CD4-positive, alpha-beta T cell (primary cell): Measurements from ENCODE around the gene CAPN2. TPM values are rescaled to one million over a fixed set of nuclear protein-coding genes. Genes with fewer than 3 reads are reported as not detected.

ENCODE experiments used
- ATAC-seq: fragments of 200-7000 bp; cut with Tn5 transposase; one replicate; pipeline ENCODE4 v1.10.0; 2022; ENCODE audit warnings: mild to moderate bottlenecking; ENCODE audit not compliant: poor library complexity
- CTCF ChIA-PET: fragments of 350-600 bp; sonication (Branson Sonifier 250); formaldehyde crosslinking; loops from one replicate; lab custom pipeline; 2021; ENCODE audit warnings: antibody characterized with exemption, inconsistent platforms; lab: Charles Lee
- POLR2A ChIA-PET: fragments of 350-600 bp; sonication (Branson Sonifier 250); formaldehyde crosslinking; loops from one replicate; lab custom pipeline; 2021; ENCODE audit warnings: antibody characterized with exemption, inconsistent platforms; lab: Charles Lee
- DNase-seq, 14 experiments: peaks; one replicate each; pipeline ENCODE4 v3.0.0-alpha.2; 2013 to 2020; ENCODE audit warnings: mixed read lengths in 2 of 14
- H3K27ac ChIP-seq, 2 donors: one replicate each; pipeline versions ENCODE4 v1.5.1 to v1.7.0; 2013; ENCODE audit warnings: low read length in 2 of 2, low read depth in 1 of 2, mild to moderate bottlenecking in 1 of 2
- H3K27me3 ChIP-seq, 2 experiments: 1 replicate in 1 of 2; 2 replicates in 1 of 2; pipeline versions ENCODE4 v1.6.1 to v1.7.0; 2013; ENCODE audit warnings: low read length in 2 of 2, control low read depth in 1 of 2, mild to moderate bottlenecking in 1 of 2, moderate library complexity in 1 of 2; ENCODE audit not compliant: insufficient read depth in 2 of 2, control insufficient read depth in 1 of 2
- H3K36me3 ChIP-seq: one replicate; pipeline ENCODE4 v1.6.1; 2013; ENCODE audit warnings: low read length, control low read depth; ENCODE audit not compliant: insufficient read depth
- H3K4me1 ChIP-seq: one replicate; pipeline ENCODE4 v1.6.1; 2013; ENCODE audit warnings: low read length, control low read depth; ENCODE audit not compliant: insufficient read depth
- H3K4me3 ChIP-seq: one replicate; pipeline ENCODE4 v1.5.1; 2013; ENCODE audit warnings: mild to moderate bottlenecking, low read length, moderate library complexity
- H3K9me3 ChIP-seq, 2 experiments: 1 replicate in 1 of 2; 2 replicates in 1 of 2; pipeline versions ENCODE4 v1.6.1 to v1.7.0; 2013; ENCODE audit warnings: low read length in 2 of 2, mild to moderate bottlenecking in 2 of 2, control low read depth in 1 of 2, moderate library complexity in 1 of 2; ENCODE audit not compliant: control insufficient read depth in 1 of 2, insufficient read depth in 1 of 2
- H3K27ac Mint-ChIP-seq: one replicate; pipeline ENCODE4 v1.8.0; 2020; ENCODE audit warnings: mixed read lengths
- H3K27me3 Mint-ChIP-seq: one replicate; pipeline ENCODE4 v1.8.0; 2021; ENCODE audit warnings: mixed read lengths
- H3K36me3 Mint-ChIP-seq: one replicate; pipeline ENCODE4 v1.8.0; 2021; ENCODE audit warnings: low read depth, mixed read lengths
- H3K4me1 Mint-ChIP-seq: one replicate; pipeline ENCODE4 v1.8.0; 2021; ENCODE audit warnings: low read depth, mixed read lengths
- H3K4me3 Mint-ChIP-seq: one replicate; pipeline ENCODE4 v1.8.0; 2020; ENCODE audit warnings: mild to moderate bottlenecking, mixed read lengths
- H3K9me3 Mint-ChIP-seq: one replicate; pipeline ENCODE4 v1.8.0; 2020; ENCODE audit warnings: mixed read lengths
- intact Hi-C, 2 experiments: fragments of 100-400 bp; cut with DNase I in 1 of 2; cut with micrococcal nuclease in 1 of 2; formaldehyde crosslinking; loops; one replicate each; pipeline versions ENCODE4 v1.15.1 to v1.9.0; 2023 to 2025; cut with DNase I, micrococcal nuclease
- total RNA-seq, 174 experiments: library from RNA in 2 of 174; stranded (reverse) in 2 of 174; gene quantifications; one replicate each; pipeline ENCODE4 v1.2.3 and lab custom pipeline; 2021 to 2026
- TF ChIP-seq, protein P1 (sequence below): fragments of 200-600 bp; IDR thresholded peaks from one replicate; pipeline ENCODE4 v1.8.0; 2022; ENCODE audit warnings: antibody characterized with exemption, mild to moderate bottlenecking

Gene CAPN2
- total RNA-seq, 2 experiments from 2014 or later: 110 to 114 TPM

DNA sequence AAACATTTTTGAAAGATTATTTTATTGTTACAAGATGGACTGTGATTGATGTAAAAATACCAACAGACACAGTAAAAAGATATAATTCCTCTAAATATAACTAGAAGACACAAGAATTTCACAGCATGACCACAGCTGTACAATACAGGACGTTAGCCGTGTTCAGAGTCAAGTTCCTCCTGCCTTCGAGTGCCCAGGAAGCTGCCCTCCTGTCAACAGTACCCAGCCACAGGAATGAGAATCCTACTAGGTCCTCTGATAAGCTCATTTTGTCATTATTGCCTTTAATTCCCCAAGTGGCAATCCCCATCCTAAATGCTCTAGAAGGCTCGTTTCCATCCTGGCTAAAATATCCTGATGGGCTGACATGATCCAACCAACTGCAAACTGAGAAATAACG lies 16.4 kb upstream of the CAPN2 start:
- Histone ChIP-seq H3K27ac (no peak overlapping the region), H3K27me3 (no peaks in the 10 kb centered on the region), H3K4me1 (peaks cover 8% of the 10 kb centered on the region), H3K9me3 (no peaks in the 10 kb centered on the region), H3K36me3 (no peaks in the 10 kb centered on the region), H3K4me3 (no peak overlapping the region)
- no peak for ATAC-seq
- H3K9me3 Mint-ChIP-seq: no peaks in the 10 kb centered on the region
- no peak overlapping the region for H3K4me3 Mint-ChIP-seq
- peaks cover 8% of the 10 kb centered on the region for H3K4me1 Mint-ChIP-seq
- ChIA-PET CTCF (interaction anchor here (0.6 to 2.2 kb wide), 5 partner anchors 8 to 65 kb away, joined by 3 to 18 read pairs (median 4); no protein-coding TSS in a partner anchor), POLR2A (interaction anchor here (0.6 to 1.1 kb wide), 3 partner anchors 49 to 563 kb away, joined by 3 to 6 read pairs (median 3); no protein-coding TSS in a partner anchor)
- TF ChIP-seq, protein P1, sequence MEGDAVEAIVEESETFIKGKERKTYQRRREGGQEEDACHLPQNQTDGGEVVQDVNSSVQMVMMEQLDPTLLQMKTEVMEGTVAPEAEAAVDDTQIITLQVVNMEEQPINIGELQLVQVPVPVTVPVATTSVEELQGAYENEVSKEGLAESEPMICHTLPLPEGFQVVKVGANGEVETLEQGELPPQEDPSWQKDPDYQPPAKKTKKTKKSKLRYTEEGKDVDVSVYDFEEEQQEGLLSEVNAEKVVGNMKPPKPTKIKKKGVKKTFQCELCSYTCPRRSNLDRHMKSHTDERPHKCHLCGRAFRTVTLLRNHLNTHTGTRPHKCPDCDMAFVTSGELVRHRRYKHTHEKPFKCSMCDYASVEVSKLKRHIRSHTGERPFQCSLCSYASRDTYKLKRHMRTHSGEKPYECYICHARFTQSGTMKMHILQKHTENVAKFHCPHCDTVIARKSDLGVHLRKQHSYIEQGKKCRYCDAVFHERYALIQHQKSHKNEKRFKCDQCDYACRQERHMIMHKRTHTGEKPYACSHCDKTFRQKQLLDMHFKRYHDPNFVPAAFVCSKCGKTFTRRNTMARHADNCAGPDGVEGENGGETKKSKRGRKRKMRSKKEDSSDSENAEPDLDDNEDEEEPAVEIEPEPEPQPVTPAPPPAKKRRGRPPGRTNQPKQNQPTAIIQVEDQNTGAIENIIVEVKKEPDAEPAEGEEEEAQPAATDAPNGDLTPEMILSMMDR: no peak
- no peaks in the 10 kb centered on the region for H3K27me3 Mint-ChIP-seq
- H3K27ac Mint-ChIP-seq: no peak overlapping the region
- intact Hi-C loops: loop anchor here in 1 of 2 experiments (5.0 kb wide), 1 partner anchor 636 kb away; the partner anchor contains the start of gene NVL
- no peaks in the 10 kb centered on the region for H3K36me3 Mint-ChIP-seq
- no peak for DNase-seq

GRCh38 chr1:223700388-223700918 lies 11.9 kb upstream of the CAPN2 start:
- Histone ChIP-seq H3K27ac (no peak overlapping the region), H3K9me3 (no peaks in the 10 kb centered on the region), H3K4me1 (peaks cover 8% of the 10 kb centered on the region), H3K27me3 (no peaks in the 10 kb centered on the region), H3K4me3 (no peak overlapping the region), H3K36me3 (no peaks in the 10 kb centered on the region)
- no peak for DNase-seq
- TF ChIP-seq, protein P1: no peak
- POLR2A ChIA-PET: no interaction called here
- Mint-ChIP-seq H3K4me3 (no peak overlapping the region), H3K9me3 (no peaks in the 10 kb centered on the region), H3K36me3 (no peaks in the 10 kb centered on the region), H3K27ac (no peak overlapping the region), H3K4me1 (peaks cover 8% of the 10 kb centered on the region), H3K27me3 (no peaks in the 10 kb centered on the region)
- no peak for ATAC-seq
- intact Hi-C loops: no loop called here
- CTCF ChIA-PET: interaction anchor here (4.1 kb wide), 1 partner anchor 48 kb away, joined by 57 read pairs; no protein-coding TSS in a partner anchor

DNA sequence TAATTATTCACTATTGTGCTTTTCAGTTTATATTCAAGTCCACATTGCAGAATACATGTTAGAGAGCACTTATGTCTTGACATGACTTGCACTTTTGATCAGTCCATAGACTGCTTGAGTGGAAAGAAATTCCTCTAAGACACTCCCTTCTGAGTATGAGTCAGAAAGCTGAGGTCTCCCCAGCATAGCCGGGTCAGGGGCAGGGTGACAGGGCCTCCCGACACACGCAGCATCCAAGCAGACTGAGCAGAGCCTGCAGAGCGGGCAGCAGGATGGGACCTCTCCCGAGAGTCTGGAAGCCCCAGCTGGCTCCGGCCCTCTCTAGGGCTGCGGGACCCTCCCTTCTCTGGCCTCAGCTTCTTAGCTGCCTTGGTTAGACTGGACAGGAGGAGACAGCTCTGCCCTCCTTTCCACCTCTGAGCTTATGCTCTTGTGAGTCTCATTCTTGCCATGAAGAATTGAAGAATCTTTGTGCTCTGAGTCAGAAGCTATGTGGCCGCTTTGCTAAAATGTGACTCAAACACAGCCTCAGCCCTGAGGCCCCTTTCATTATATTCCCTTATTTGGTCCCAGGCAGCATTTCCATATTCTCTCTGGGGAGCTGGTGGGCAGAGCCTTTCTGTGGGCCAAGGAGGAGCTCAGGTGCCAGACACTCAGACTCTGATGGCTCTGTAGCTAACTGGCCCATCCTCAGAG lies 11.2 kb upstream of the CAPN2 start:
- TF ChIP-seq, protein P1: no peak
- ChIA-PET POLR2A (no interaction called here), CTCF (interaction anchor here (0.6 to 4.1 kb wide), 2 partner anchors 48 to 1940 kb away, joined by 3 to 57 read pairs; no protein-coding TSS in a partner anchor)
- intact Hi-C loops: no loop called here
- H3K4me1 ChIP-seq: peaks cover 8% of the 10 kb centered on the region
- Mint-ChIP-seq H3K27ac (no peak overlapping the region), H3K36me3 (no peaks in the 10 kb centered on the region), H3K4me3 (no peak overlapping the region), H3K9me3 (no peaks in the 10 kb centered on the region), H3K27me3 (no peaks in the 10 kb centered on the region), H3K4me1 (peaks cover 8% of the 10 kb centered on the region)
- H3K27me3 ChIP-seq: no peaks in the 10 kb centered on the region
- ATAC-seq (no peak), DNase-seq (no peak)
- no peak overlapping the region for H3K27ac ChIP-seq
- no peaks in the 10 kb centered on the region for H3K36me3 ChIP-seq
- no peak overlapping the region for H3K4me3 ChIP-seq
- no peaks in the 10 kb centered on the region for H3K9me3 ChIP-seq
